DOHH2 (cell line): ENCODE results near the gene DOK6.

Experiments used
- EZH2phosphoT487 ChIP-seq: fragments of 200-600 bp; sonication (generic); IDR thresholded peaks from 2 replicates; pipeline ENCODE4 v1.6.1; 2017; ENCODE audit warnings: borderline replicate concordance, mild to moderate bottlenecking, antibody characterized with exemption, low read length, moderate library complexity, mixed read lengths
- TF ChIP-seq, protein P1 (sequence below): fragments of 200-600 bp; sonication (generic); IDR thresholded peaks from one replicate; pipeline ENCODE4 v1.5.1; 2014; ENCODE audit warnings: antibody characterized with exemption, mild to moderate bottlenecking, low read depth, low read length; ENCODE audit not compliant: poor library complexity, severe bottlenecking

DNA sequence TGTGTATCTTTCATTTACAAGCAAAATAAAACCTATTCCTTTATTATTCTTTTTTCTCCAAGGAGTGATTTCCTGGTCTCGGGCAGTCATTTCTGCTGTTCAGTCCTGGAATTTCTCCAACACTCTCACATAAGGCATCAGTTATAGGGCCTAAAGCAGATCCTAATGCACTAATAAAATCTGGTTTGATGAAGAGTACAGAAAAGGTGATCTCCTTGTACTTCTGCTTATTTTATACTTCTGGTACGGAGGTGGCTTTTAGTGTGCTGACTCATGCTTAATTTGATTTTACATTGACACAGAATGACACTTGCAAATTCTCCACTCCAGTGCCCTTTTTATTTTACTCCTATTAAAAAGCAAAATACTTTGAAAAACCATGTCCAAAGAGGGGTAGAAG is 157.4 kb downstream of the DOK6 start:
- TF ChIP-seq, protein P1, sequence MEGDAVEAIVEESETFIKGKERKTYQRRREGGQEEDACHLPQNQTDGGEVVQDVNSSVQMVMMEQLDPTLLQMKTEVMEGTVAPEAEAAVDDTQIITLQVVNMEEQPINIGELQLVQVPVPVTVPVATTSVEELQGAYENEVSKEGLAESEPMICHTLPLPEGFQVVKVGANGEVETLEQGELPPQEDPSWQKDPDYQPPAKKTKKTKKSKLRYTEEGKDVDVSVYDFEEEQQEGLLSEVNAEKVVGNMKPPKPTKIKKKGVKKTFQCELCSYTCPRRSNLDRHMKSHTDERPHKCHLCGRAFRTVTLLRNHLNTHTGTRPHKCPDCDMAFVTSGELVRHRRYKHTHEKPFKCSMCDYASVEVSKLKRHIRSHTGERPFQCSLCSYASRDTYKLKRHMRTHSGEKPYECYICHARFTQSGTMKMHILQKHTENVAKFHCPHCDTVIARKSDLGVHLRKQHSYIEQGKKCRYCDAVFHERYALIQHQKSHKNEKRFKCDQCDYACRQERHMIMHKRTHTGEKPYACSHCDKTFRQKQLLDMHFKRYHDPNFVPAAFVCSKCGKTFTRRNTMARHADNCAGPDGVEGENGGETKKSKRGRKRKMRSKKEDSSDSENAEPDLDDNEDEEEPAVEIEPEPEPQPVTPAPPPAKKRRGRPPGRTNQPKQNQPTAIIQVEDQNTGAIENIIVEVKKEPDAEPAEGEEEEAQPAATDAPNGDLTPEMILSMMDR = no peak
- TF ChIP-seq EZH2phosphoT487 = no peak
